ENCODE data around the gene ZFR2.

Gene ZFR2

DNA sequence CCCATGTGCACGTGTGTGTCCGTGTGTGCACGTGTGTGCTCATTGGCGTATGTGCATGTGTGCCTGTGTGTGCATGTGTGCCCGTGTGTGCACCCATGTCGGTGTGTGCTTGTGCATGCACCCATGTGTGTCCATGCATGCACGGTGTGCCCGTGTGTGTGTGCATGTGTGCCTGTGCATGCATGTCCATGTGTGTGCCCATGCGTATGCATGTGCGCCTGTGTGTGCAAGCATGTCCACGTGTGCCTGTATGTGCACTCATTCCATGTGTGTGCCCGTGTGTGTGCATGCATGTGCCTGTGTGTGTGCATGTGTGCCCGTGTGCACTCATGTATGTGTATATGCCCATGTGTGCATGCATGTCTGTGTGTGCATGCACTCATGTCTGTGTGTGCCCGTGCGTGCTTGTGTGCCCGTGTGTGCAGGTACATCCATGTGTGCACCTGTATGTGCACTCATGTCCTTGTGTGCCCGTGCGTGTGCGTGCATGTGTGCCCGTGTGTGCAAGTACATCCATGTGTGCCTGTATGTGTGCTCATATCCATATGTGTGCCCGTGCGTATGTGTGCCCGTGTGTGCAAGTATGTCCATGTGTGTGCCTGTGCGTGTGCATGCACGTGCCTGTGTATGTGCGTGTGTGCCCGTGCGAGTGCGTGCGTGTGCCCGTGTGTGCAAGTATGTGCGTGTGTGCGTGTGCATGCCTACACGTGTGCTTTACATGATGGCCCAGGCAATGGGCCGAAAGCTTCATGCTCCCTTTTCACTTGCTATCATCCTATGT lies 61.1 kb downstream of the ZFR2 start:
- peaks cover 4% of the 10 kb centered on the region for H3K27me3 ChIP-seq (ENCODE audit: control insufficient read depth, insufficient read depth, low read length)
- H3K27ac ChIP-seq (ENCODE audit: low read length) = no peak overlapping the region
- H3K9me3 ChIP-seq (ENCODE audit: control insufficient read depth, low read depth, low read length) = no peaks in the 10 kb centered on the region

DNA sequence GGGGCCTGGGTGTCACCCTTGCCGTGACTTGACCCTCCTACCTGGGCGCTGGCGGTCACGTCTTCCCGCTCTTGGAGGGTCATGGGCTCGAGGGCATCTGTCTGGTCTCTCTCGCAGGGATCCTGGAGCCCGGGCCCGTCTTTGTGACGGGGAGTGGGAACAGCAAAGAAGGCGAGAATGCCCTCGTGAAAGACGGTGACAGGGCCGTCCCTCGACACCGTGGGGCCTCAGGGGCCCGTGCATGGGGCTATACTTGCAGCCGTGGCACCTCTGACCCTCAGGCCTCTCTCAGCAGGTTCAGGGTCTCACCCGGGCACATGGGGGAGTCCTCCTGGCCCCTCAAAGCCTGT lies 61.7 kb downstream of the ZFR2 start:
- Histone ChIP-seq H3K4me1 (ENCODE audit: control insufficient read depth, low read depth, low read length) (no peaks in the 10 kb centered on the region), H3K4me3 (ENCODE audit: low read length) (no peak overlapping the region), H3K27ac (ENCODE audit: low read length) (no peak overlapping the region), H3K36me3 (ENCODE audit: control insufficient read depth, low read depth, low read length) (no peaks in the 10 kb centered on the region), H3K9ac (ENCODE audit: low read length) (no peak overlapping the region), H3K27me3 (ENCODE audit: control insufficient read depth, insufficient read depth, low read length) (peaks cover 10% of the 10 kb centered on the region), H3K9me3 (ENCODE audit: control insufficient read depth, low read depth, low read length) (no peaks in the 10 kb centered on the region)

More for the DNA sequence above, 61.1 kb downstream of the ZFR2 start:
- H3K4me1 ChIP-seq (ENCODE audit: control insufficient read depth, low read depth, low read length) = no peaks in the 10 kb centered on the region
- no peaks in the 10 kb centered on the region for H3K36me3 ChIP-seq (ENCODE audit: control insufficient read depth, low read depth, low read length)
- no peak overlapping the region for H3K9ac ChIP-seq (ENCODE audit: low read length)
- no peak overlapping the region for H3K4me3 ChIP-seq (ENCODE audit: low read length)

DNA sequence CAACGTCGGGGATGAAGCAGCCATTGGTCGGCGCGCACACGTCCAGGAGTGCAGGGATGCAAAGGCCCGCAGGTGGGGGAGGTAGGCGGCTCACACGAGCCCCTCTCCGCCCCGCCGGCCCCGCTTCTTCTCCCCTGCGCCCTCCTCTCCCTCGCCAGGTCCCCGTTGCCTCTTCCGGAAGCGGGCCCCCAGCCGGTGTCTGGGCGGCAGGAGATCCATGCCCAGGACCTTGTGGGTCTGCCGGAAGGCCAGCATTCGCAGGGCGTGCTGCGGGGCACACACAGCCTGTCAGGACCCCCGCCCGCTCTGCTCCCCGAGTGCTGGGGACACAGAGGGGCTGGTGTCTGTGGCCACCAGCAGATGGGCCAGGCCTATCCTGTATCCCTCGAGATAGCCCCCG lies 63.0 kb downstream of the ZFR2 start:
- H3K9ac ChIP-seq (ENCODE audit: low read length) = no peak overlapping the region
- H3K9me3 ChIP-seq (ENCODE audit: control insufficient read depth, low read depth, low read length) = no peaks in the 10 kb centered on the region
- H3K27me3 ChIP-seq (ENCODE audit: control insufficient read depth, insufficient read depth, low read length) = peaks cover 23% of the 10 kb centered on the region
- no peaks in the 10 kb centered on the region for H3K4me1 ChIP-seq (ENCODE audit: control insufficient read depth, low read depth, low read length)
- no peak overlapping the region for H3K4me3 ChIP-seq (ENCODE audit: low read length)
- no peak overlapping the region for H3K27ac ChIP-seq (ENCODE audit: low read length)
- H3K36me3 ChIP-seq (ENCODE audit: control insufficient read depth, low read depth, low read length) = no peaks in the 10 kb centered on the region

DNA sequence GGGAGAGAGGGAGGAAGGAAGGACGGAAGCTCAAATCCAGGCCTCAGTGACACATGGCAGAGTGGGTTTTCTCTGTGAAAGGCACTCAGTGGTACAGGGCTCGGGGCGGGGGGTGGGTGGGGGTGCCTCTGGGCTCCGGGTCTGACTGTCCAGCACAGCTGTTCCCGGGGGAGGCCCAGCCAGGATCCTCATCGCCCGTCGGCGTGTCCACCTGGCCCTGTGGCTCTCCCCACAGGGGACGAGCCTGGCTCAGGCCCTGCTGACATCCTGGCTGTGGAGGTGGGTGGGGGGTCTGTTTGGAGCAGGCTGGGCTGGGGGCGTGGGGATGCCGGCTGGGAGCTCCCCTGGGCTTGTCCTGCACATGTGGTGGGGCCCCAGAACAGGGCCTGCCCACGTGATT lies 64.4 kb downstream of the ZFR2 start:
- Histone ChIP-seq H3K27ac (ENCODE audit: low read length) (no peak overlapping the region), H3K4me3 (ENCODE audit: low read length) (no peak overlapping the region), H3K4me1 (ENCODE audit: control insufficient read depth, low read depth, low read length) (no peaks in the 10 kb centered on the region), H3K9ac (ENCODE audit: low read length) (no peak overlapping the region), H3K36me3 (ENCODE audit: control insufficient read depth, low read depth, low read length) (no peaks in the 10 kb centered on the region), H3K9me3 (ENCODE audit: control insufficient read depth, low read depth, low read length) (no peaks in the 10 kb centered on the region), H3K27me3 (ENCODE audit: control insufficient read depth, insufficient read depth, low read length) (peaks cover 32% of the 10 kb centered on the region)

DNA sequence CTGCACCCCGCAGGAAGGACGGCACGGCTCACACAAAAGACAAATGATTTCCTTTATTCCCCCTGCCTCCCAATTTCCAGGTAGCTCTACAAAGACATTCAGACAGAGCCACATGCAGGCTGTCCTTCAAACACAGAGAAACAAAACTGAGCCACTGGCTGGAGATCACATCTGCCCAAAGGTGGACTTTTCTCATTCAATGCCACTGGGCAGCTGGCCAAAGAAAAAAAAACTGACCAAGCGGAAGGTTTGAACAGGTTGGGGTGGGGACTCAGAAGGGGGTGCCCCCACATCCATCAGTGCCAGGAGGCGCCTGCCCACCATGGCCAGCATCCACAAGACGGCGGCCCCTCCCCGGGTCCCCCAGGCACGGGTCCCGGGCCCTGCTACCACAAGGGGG lies 64.9 kb downstream of the ZFR2 start:
- Histone ChIP-seq H3K9me3 (ENCODE audit: control insufficient read depth, low read depth, low read length) (no peaks in the 10 kb centered on the region), H3K27me3 (ENCODE audit: control insufficient read depth, insufficient read depth, low read length) (peaks cover 37% of the 10 kb centered on the region), H3K36me3 (ENCODE audit: control insufficient read depth, low read depth, low read length) (no peaks in the 10 kb centered on the region), H3K4me3 (ENCODE audit: low read length) (no peak overlapping the region), H3K9ac (ENCODE audit: low read length) (no peak overlapping the region), H3K27ac (ENCODE audit: low read length) (no peak overlapping the region), H3K4me1 (ENCODE audit: control insufficient read depth, low read depth, low read length) (no peaks in the 10 kb centered on the region)

DNA sequence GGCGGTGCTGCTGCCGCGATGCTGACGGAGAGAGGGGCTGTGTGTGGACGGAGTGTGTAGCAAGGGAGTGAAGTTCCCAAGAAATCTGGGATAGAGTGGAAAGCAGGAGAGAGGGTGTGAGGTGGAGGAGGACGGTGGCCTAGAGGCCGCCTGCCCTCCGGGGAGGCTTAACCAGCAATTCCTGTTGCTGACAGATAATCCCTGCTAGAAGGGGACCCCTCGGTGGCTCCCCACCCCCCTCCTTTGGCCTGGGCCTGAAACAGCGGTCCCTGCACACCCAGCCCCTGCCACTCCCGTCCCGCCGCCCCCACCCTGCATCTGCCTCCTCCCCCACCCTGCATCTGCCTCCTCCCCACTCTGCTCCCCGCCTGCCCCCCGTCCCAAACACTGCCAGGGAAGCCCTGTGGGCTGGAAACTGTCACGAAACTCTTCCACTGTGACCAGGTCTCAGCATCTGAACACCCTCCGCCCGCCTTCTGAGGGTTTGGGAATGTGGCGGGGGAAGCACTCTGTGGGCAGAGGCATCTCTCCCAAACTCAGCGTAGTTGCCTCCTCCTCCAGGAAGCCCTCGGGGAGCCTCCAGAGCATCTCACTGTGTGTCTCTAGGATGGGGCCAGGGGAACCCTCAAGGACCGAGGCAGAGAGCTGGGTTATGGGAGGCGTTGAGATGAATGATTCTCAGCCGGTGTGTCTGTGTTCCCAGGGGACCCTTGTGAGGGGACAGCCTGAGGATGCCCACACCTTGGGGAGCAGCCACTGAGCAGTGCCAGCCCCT lies 65.5 kb downstream of the ZFR2 start:
- H3K9me3 ChIP-seq (ENCODE audit: control insufficient read depth, low read depth, low read length) = no peaks in the 10 kb centered on the region
- no peak overlapping the region for H3K27ac ChIP-seq (ENCODE audit: low read length)
- H3K36me3 ChIP-seq (ENCODE audit: control insufficient read depth, low read depth, low read length) = no peaks in the 10 kb centered on the region
- peaks cover 38% of the 10 kb centered on the region for H3K27me3 ChIP-seq (ENCODE audit: control insufficient read depth, insufficient read depth, low read length)
- H3K9ac ChIP-seq (ENCODE audit: low read length) = no peak overlapping the region
- no peaks in the 10 kb centered on the region for H3K4me1 ChIP-seq (ENCODE audit: control insufficient read depth, low read depth, low read length)
- H3K4me3 ChIP-seq (ENCODE audit: low read length) = no peak overlapping the region

DNA sequence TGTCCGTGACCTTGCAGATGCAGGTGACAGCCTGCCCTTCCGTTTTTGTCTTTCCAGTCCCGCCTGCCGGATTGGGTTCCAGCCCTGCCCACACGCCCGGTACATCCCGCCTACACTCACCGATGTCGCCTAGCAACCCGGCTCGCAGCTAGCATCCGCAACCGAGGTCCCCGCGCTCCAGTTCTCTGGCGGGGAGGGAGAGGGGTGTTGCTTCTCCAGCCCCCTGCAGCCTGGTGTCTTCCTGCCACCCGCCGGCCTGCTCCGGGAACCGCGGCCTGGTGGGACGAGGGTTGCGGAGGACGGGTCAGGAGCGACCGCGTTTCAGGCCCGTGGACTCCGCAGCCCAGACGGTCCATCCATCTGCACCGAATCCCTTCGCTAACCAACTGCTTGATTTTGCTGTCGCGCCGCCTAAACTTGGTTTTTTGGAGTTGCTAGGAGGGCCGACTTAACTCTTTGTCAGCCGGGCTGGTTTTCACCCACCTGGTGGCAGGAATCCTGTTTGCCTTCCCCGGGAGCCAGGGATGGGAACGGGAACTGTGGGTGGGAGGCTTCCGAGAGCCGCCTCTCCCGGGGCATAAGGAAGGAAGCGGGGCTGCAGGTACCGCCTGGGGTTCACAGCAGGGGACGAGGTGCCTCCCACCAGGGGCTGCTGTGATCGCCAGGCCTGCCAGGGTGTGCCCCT lies 67.3 kb downstream of the ZFR2 start:
- no peaks in the 10 kb centered on the region for H3K4me1 ChIP-seq (ENCODE audit: control insufficient read depth, low read depth, low read length)
- peaks cover 38% of the 10 kb centered on the region for H3K27me3 ChIP-seq (ENCODE audit: control insufficient read depth, insufficient read depth, low read length)
- H3K9ac ChIP-seq (ENCODE audit: low read length) = no peak overlapping the region
- no peaks in the 10 kb centered on the region for H3K36me3 ChIP-seq (ENCODE audit: control insufficient read depth, low read depth, low read length)
- peak overlapping the region; percentile 55 for H3K4me3 ChIP-seq (ENCODE audit: low read length)
- H3K27ac ChIP-seq (ENCODE audit: low read length) = no peak overlapping the region
- H3K9me3 ChIP-seq (ENCODE audit: control insufficient read depth, low read depth, low read length) = no peaks in the 10 kb centered on the region

DNA sequence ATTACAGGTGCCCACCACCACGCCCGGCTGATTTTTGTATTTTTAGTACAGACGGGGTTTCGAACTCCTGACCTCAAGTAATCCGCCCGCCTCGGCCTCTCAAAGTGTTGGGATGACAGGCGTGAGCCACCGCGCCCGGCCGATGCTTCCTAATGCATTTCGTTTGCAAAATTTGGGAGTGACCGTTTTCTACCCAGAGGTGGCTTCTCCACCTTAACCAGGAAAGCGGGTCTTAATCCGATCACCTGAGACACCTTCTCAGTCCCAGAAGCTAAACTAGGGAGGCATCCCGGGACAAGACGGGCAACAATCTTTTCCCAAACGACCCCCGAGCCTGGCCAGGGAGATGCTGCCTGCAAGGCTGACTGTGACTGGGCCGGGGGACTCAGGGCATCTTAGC lies 67.8 kb downstream of the ZFR2 start:
- Histone ChIP-seq H3K4me3 (ENCODE audit: low read length) (peak overlapping the region; percentile 55), H3K4me1 (ENCODE audit: control insufficient read depth, low read depth, low read length) (no peaks in the 10 kb centered on the region), H3K36me3 (ENCODE audit: control insufficient read depth, low read depth, low read length) (no peaks in the 10 kb centered on the region), H3K27ac (ENCODE audit: low read length) (no peak overlapping the region), H3K9ac (ENCODE audit: low read length) (no peak overlapping the region), H3K9me3 (ENCODE audit: control insufficient read depth, low read depth, low read length) (no peaks in the 10 kb centered on the region), H3K27me3 (ENCODE audit: control insufficient read depth, insufficient read depth, low read length) (peaks cover 38% of the 10 kb centered on the region)

DNA sequence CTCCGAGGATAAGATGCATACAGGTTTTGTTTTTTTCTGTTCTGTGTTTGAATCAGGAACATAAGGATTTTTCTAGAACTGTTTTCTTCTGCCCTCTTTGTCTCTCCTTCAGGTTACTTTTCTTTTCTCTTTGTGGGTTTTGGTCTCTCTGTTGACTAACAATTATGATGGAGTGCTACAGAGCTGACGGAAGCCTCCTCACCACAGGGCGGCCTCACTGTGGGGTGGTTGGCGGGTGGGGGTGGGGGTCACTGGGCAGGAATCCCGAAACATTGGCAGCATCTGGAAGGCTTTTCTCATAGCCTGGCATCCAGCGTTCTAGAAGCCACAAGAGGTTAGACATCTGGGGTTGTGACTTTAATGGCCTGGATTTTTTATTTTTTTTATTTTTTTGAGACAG lies 70.7 kb downstream of the ZFR2 start:
- H3K4me1 ChIP-seq (ENCODE audit: control insufficient read depth, low read depth, low read length) = no peaks in the 10 kb centered on the region
- no peak overlapping the region for H3K27ac ChIP-seq (ENCODE audit: low read length)
- no peaks in the 10 kb centered on the region for H3K9me3 ChIP-seq (ENCODE audit: control insufficient read depth, low read depth, low read length)
- no peaks in the 10 kb centered on the region for H3K36me3 ChIP-seq (ENCODE audit: control insufficient read depth, low read depth, low read length)
- H3K9ac ChIP-seq (ENCODE audit: low read length) = no peak overlapping the region
- H3K27me3 ChIP-seq (ENCODE audit: control insufficient read depth, insufficient read depth, low read length) = peaks cover 38% of the 10 kb centered on the region
- H3K4me3 ChIP-seq (ENCODE audit: low read length) = no peak overlapping the region

DNA sequence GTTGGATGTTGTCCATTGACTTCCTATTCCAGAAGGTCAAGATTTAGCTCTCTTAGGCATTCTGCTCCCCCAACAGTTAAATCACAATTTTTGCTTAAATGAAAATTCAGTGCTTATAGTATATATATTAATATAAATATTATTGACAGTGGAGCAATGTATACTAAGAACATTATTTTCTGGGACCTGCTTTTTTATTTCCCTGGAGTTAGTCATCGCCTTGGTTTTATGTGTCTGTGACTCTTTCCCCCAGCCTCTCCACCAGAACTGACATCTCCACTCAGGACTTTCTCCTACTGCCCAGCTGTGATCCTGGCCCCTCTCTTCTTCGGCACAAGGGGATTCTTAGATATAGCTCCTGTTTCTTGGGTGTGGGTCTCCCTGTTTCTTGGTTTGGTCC lies 72.5 kb downstream of the ZFR2 start:
- Histone ChIP-seq H3K4me1 (ENCODE audit: control insufficient read depth, low read depth, low read length) (no peaks in the 10 kb centered on the region), H3K27ac (ENCODE audit: low read length) (no peak overlapping the region), H3K36me3 (ENCODE audit: control insufficient read depth, low read depth, low read length) (no peaks in the 10 kb centered on the region), H3K9me3 (ENCODE audit: control insufficient read depth, low read depth, low read length) (no peaks in the 10 kb centered on the region), H3K4me3 (ENCODE audit: low read length) (no peak overlapping the region), H3K27me3 (ENCODE audit: control insufficient read depth, insufficient read depth, low read length) (peaks cover 20% of the 10 kb centered on the region), H3K9ac (ENCODE audit: low read length) (no peak overlapping the region)

DNA sequence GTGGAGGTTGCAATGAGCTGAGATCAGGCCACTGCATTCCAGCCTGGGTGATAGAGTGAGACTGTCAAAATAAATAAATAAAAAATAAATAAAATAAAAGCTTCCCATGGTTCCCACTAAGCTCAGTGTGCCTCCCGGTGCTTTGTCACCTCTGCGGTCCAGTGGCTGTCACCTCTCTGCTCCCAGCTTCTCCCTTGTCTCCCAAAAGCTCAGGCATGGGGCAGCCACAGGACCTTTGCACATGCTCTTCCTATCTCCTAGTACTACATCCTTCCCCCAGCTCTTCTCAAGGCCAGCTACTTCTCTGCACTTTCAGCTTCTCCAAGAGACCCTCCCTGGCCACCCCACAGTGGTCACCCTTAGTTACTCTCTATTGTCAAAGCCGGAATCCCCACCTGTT lies 75.0 kb downstream of the ZFR2 start:
- Histone ChIP-seq H3K36me3 (ENCODE audit: control insufficient read depth, low read depth, low read length) (no peaks in the 10 kb centered on the region), H3K27me3 (ENCODE audit: control insufficient read depth, insufficient read depth, low read length) (no peaks in the 10 kb centered on the region), H3K4me1 (ENCODE audit: control insufficient read depth, low read depth, low read length) (no peaks in the 10 kb centered on the region), H3K4me3 (ENCODE audit: low read length) (no peak overlapping the region), H3K27ac (ENCODE audit: low read length) (no peak overlapping the region), H3K9ac (ENCODE audit: low read length) (no peak overlapping the region), H3K9me3 (ENCODE audit: control insufficient read depth, low read depth, low read length) (no peaks in the 10 kb centered on the region)
